Activated naive CD8-positive, alpha-beta T cell treated with anti-CD3 and anti-CD28 coated beads, Interleukin-2, amount 50 U/mL, for 24 hours (primary cell): ENCODE results near the gene CCSER2.

Experiments used
- ATAC-seq: fragments of 150-1000 bp; cut with Tn5 transposase; one replicate; pipeline ENCODE4 v1.10.0; 2021
- DNase-seq: peaks from one replicate; pipeline ENCODE4 v3.0.0; 2021
- H3K27ac Mint-ChIP-seq: one replicate; pipeline ENCODE4 v1.8.0; 2021; ENCODE audit warnings: mild to moderate bottlenecking, mixed read lengths
- H3K27me3 Mint-ChIP-seq: one replicate; pipeline ENCODE4 v1.8.0; 2021; ENCODE audit warnings: mixed read lengths
- H3K36me3 Mint-ChIP-seq: one replicate; pipeline ENCODE4 v1.8.0; 2021; ENCODE audit warnings: low read depth, mixed read lengths
- H3K4me1 Mint-ChIP-seq: one replicate; pipeline ENCODE4 v1.8.0; 2021; ENCODE audit warnings: mixed read lengths
- H3K4me3 Mint-ChIP-seq: one replicate; pipeline ENCODE4 v1.8.0; 2021; ENCODE audit warnings: mild to moderate bottlenecking, moderate library complexity, mixed read lengths
- H3K9me3 Mint-ChIP-seq: one replicate; pipeline ENCODE4 v1.8.0; 2021; ENCODE audit warnings: mixed read lengths

Gene CCSER2

DNA sequence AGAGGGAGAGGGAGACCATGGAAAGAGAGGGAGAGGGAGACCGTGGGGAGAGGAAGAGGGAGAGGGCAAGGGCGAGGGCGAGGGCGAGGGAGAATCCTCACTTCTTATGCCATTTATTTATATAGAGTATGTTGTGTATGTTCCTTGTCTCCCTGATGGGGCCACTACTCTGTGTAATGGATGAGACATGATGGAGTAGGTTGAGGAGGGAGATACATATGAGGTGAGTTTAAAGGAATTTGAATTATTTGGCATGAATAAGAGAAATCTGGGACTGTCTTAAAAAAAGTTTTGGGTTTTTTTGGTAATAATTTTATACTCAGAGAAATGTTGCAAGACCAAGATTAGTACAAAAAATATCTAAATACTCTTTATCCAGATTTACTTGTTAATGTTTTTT lies 20.1 kb downstream of the CCSER2 start:
- no peak overlapping the region for H3K4me3 Mint-ChIP-seq
- peaks cover 53% of the 10 kb centered on the region for H3K4me1 Mint-ChIP-seq
- H3K36me3 Mint-ChIP-seq: peaks cover 6% of the 10 kb centered on the region
- ATAC-seq (no peak), DNase-seq (no peak)
- no peaks in the 10 kb centered on the region for H3K27me3 Mint-ChIP-seq
- H3K27ac Mint-ChIP-seq: no peak overlapping the region
- H3K9me3 Mint-ChIP-seq: no peaks in the 10 kb centered on the region

GRCh38 chr10:84348860-84349259 lies 20.5 kb downstream of the CCSER2 start:
- H3K4me1 Mint-ChIP-seq: peaks cover 53% of the 10 kb centered on the region
- ATAC-seq: no peak
- no peak overlapping the region for H3K27ac Mint-ChIP-seq

GRCh38 chr10:84352251-84352842 lies 24.0 kb downstream of the CCSER2 start:
- H3K36me3 Mint-ChIP-seq: peaks cover 2% of the 10 kb centered on the region
- peaks cover 72% of the 10 kb centered on the region for H3K4me1 Mint-ChIP-seq
- ATAC-seq: peak; percentile 84
- no peaks in the 10 kb centered on the region for H3K9me3 Mint-ChIP-seq
- no peaks in the 10 kb centered on the region for H3K27me3 Mint-ChIP-seq
- no peak overlapping the region for H3K4me3 Mint-ChIP-seq
- peak; percentile 67 for DNase-seq
- no peak overlapping the region for H3K27ac Mint-ChIP-seq

More at GRCh38 chr10:84348860-84349259, 20.5 kb downstream of the CCSER2 start:
- H3K27me3 Mint-ChIP-seq: no peaks in the 10 kb centered on the region
- no peak overlapping the region for H3K4me3 Mint-ChIP-seq
- DNase-seq: no peak
- H3K9me3 Mint-ChIP-seq: no peaks in the 10 kb centered on the region
- H3K36me3 Mint-ChIP-seq: peaks cover 6% of the 10 kb centered on the region

- no peak for ATAC-seq
- H3K27me3 Mint-ChIP-seq: no peaks in the 10 kb centered on the region
- no peaks in the 10 kb centered on the region for H3K9me3 Mint-ChIP-seq
- H3K4me1 Mint-ChIP-seq: peaks cover 76% of the 10 kb centered on the region
- DNase-seq: no peak
- no peak overlapping the region for H3K4me3 Mint-ChIP-seq
- peaks cover 4% of the 10 kb centered on the region for H3K36me3 Mint-ChIP-seq
- no peak overlapping the region for H3K27ac Mint-ChIP-seq
These were observed 24.8 kb downstream of the CCSER2 start for GRCh38 chr10:84353052-84353803.

- H3K27me3 Mint-ChIP-seq: no peaks in the 10 kb centered on the region
- peaks cover 75% of the 10 kb centered on the region for H3K4me1 Mint-ChIP-seq
- no peak overlapping the region for H3K4me3 Mint-ChIP-seq
- H3K36me3 Mint-ChIP-seq: peaks cover 2% of the 10 kb centered on the region
- ATAC-seq: no peak
- no peak for DNase-seq
- no peaks in the 10 kb centered on the region for H3K9me3 Mint-ChIP-seq
- H3K27ac Mint-ChIP-seq: peak overlapping the region; percentile 5
These were observed 26.2 kb downstream of the CCSER2 start for GRCh38 chr10:84354623-84355022.

GRCh38 chr10:84355106-84355505 lies 26.7 kb downstream of the CCSER2 start:
- Mint-ChIP-seq H3K27me3 (no peaks in the 10 kb centered on the region), H3K27ac (peak overlapping the region; percentile 5), H3K9me3 (no peaks in the 10 kb centered on the region), H3K36me3 (peaks cover 2% of the 10 kb centered on the region), H3K4me3 (no peak overlapping the region), H3K4me1 (peaks cover 77% of the 10 kb centered on the region)
- DNase-seq (no peak), ATAC-seq (no peak)

- H3K4me1 Mint-ChIP-seq: peaks cover 91% of the 10 kb centered on the region
- H3K4me3 Mint-ChIP-seq: no peak overlapping the region
- no peaks in the 10 kb centered on the region for H3K9me3 Mint-ChIP-seq
These were observed 28.5 kb downstream of the CCSER2 start for GRCh38 chr10:84356928-84357327.

GRCh38 chr10:84358743-84359142 lies 30.4 kb downstream of the CCSER2 start:
- H3K27me3 Mint-ChIP-seq: no peaks in the 10 kb centered on the region
- peak; percentile 29 for ATAC-seq
- no peaks in the 10 kb centered on the region for H3K9me3 Mint-ChIP-seq
- no peak for DNase-seq
- peaks cover 7% of the 10 kb centered on the region for H3K36me3 Mint-ChIP-seq
- H3K4me1 Mint-ChIP-seq: peaks cover 88% of the 10 kb centered on the region
- H3K27ac Mint-ChIP-seq: no peak overlapping the region
- H3K4me3 Mint-ChIP-seq: no peak overlapping the region

More at GRCh38 chr10:84356928-84357327, 28.5 kb downstream of the CCSER2 start:
- Mint-ChIP-seq H3K27ac (no peak overlapping the region), H3K36me3 (peaks cover 2% of the 10 kb centered on the region), H3K27me3 (no peaks in the 10 kb centered on the region)
- DNase-seq (no peak), ATAC-seq (peak; percentile 37)

DNA sequence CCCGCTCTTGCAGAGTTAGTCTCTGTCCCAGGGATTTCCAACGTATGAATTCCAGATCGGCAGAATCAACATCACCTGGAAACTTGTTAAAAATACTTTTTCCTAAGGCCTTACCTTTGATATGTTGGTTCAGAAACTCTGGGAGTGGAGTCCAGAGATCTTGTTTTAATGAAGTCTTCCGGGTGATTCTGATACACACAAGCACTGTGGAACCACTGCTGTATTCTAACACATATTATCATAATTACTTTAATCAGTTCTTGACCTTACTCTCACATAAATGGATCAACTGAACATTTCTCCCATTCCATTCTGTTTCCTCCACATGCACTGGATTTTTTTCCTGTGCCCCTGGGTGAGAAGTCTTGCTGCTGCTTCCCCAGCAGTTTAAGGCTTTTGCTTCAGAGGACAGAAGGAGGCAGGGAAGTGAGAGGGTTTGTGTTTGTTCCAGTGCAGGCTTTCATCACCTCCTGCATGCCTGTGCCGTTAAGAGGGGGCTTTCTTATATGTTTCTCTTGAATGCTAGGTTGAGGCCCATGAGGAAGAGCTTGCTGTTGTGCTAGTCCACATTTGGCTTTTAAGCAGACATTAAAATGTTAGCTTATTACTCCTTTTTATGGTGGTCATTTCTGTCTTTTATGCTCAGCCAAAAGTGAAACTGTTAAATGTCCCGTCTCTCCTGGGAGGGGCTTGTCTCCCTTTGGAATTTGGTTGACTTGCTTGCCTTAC lies 32.4 kb downstream of the CCSER2 start:
- DNase-seq: no peak
- Mint-ChIP-seq H3K36me3 (peaks cover 9% of the 10 kb centered on the region), H3K4me1 (peaks cover 81% of the 10 kb centered on the region), H3K27me3 (no peaks in the 10 kb centered on the region), H3K9me3 (no peaks in the 10 kb centered on the region), H3K4me3 (no peak overlapping the region), H3K27ac (peak overlapping the region; percentile 65)
- ATAC-seq: no peak

DNA sequence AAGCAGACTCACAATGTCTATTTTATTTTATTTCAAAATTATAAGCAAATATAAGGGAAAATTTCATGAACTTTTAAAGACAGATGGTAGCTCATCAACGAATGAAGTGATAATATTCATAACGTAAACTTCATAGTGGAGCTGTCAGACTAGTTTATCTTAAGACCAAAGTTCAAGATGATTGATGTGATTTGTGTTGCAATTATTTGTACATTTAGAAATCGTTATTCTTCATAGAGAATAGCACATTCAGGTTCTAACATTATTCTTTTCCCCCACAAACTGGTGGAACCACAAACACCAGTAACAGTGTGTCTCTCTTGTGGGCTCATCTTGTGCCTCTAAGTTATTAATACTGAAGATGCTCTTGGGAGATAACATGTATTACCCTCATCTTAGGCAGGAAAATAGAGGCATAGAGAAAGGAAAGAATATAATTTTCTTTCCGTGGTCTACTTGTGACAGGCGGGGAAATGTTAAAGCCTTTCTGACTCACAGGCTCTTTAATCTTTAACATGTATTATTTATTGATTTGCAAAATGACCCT lies 37.0 kb downstream of the CCSER2 start:
- Mint-ChIP-seq H3K36me3 (peaks cover 13% of the 10 kb centered on the region), H3K4me3 (no peak overlapping the region), H3K27me3 (no peaks in the 10 kb centered on the region), H3K4me1 (peaks cover 53% of the 10 kb centered on the region), H3K9me3 (peaks cover 6% of the 10 kb centered on the region), H3K27ac (no peak overlapping the region)
- ATAC-seq (peak; percentile 50), DNase-seq (no peak)

- Mint-ChIP-seq H3K4me1 (peaks cover 47% of the 10 kb centered on the region), H3K4me3 (no peak overlapping the region), H3K9me3 (peaks cover 6% of the 10 kb centered on the region), H3K36me3 (peaks cover 13% of the 10 kb centered on the region), H3K27me3 (no peaks in the 10 kb centered on the region), H3K27ac (no peak overlapping the region)
- ATAC-seq (no peak), DNase-seq (no peak)
These were observed 37.7 kb downstream of the CCSER2 start for GRCh38 chr10:84366041-84366440.

DNA sequence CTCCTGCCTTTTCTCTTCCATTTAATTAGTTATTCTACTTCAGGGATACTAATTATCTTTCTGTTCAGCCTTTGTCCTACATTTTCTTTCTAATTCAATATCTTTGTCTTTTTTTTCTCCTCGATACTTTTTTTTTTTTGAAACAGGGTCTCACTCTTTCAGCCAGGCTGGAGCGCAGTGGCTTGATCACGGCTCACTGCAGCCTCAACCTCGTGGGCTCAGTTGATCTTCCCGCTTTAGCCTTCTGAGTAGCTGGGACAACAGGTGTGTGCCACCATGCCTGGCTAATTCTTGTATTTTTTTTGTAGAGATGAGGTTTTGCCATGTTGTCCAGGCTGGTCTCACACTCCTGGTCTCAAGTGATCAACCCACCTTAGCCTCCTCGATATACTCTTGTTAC lies 38.9 kb downstream of the CCSER2 start:
- no peak for DNase-seq
- peaks cover 6% of the 10 kb centered on the region for H3K9me3 Mint-ChIP-seq
- no peak overlapping the region for H3K27ac Mint-ChIP-seq
- H3K4me3 Mint-ChIP-seq: no peak overlapping the region
- H3K27me3 Mint-ChIP-seq: no peaks in the 10 kb centered on the region
- ATAC-seq: no peak
- H3K4me1 Mint-ChIP-seq: peaks cover 48% of the 10 kb centered on the region
- H3K36me3 Mint-ChIP-seq: peaks cover 20% of the 10 kb centered on the region

DNA sequence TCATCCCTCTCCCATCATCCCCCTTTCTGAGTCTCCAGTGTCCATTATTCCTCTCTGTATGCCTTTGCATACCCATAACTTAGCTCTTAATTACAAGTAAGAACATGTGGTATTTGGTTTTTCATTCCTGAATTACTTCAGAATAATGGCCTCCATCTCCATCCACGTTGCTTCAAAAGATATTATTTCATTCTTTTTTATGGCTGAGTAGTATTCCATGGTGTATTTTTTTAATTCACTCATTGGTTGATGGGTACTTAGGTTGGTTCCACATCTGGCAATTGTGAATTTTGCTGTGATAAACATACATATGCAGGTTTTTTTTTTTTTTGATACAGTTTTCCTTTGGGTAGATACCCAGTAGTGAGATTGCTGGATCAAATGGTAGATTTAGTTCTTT lies 40.4 kb downstream of the CCSER2 start:
- Mint-ChIP-seq H3K27me3 (no peaks in the 10 kb centered on the region), H3K36me3 (peaks cover 21% of the 10 kb centered on the region), H3K9me3 (peaks cover 6% of the 10 kb centered on the region), H3K4me1 (peaks cover 40% of the 10 kb centered on the region), H3K27ac (no peak overlapping the region), H3K4me3 (no peak overlapping the region)
- DNase-seq: no peak
- no peak for ATAC-seq

DNA sequence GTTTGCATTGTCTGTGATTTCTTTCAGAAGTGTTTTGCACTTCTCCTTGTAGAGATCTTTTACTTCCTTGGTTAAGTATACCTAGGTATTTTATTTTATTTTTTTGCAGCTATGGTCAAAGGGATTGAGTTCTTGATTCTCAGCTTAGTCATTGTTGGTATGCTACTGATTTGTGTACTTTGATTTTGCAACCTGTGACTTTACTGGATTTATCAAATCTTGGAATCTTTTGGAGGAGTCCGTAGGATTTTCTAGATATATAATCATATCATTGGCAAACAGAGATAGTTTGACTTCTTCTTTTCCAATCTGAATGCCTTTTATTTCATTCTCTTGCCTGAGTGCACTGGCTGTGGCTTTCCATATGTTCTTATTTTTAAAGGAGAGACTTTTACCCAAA lies 41.9 kb downstream of the CCSER2 start:
- peaks cover 6% of the 10 kb centered on the region for H3K9me3 Mint-ChIP-seq
- no peak overlapping the region for H3K27ac Mint-ChIP-seq
- no peaks in the 10 kb centered on the region for H3K27me3 Mint-ChIP-seq
- peaks cover 25% of the 10 kb centered on the region for H3K36me3 Mint-ChIP-seq
- peaks cover 36% of the 10 kb centered on the region for H3K4me1 Mint-ChIP-seq
- ATAC-seq (no peak), DNase-seq (no peak)
- no peak overlapping the region for H3K4me3 Mint-ChIP-seq
